OCI-LY3 (cell line): ENCODE results near the gene TRAF3IP3.
A peak's percentile ranks its signal among the peaks of the same experiment; 100 is the strongest.

Experiments
- H2AFZ ChIP-seq: fragments of 200-600, 300-600 bp; shearing (Covaris generic); 2 replicates; pipeline ENCODE4 v1.6.0; 2014; ENCODE audit warnings: antibody characterized with exemption, low read depth, low read length
- H3K27ac ChIP-seq: fragments of 200-600, 300-600 bp; sonication (generic); 2 replicates; pipeline ENCODE4 v1.5.1; 2014; ENCODE audit warnings: mild to moderate bottlenecking, low read length, moderate library complexity, mixed read lengths
- H3K27me3 ChIP-seq: fragments of 200-600, 300-600 bp; sonication (generic); 2 replicates; pipeline ENCODE4 v1.6.1; 2014; ENCODE audit warnings: low read depth, low read length, mixed read lengths
- H3K36me3 ChIP-seq: fragments of 200-600, 300-600 bp; sonication (generic); replicated peaks from 2 replicates; pipeline ENCODE3; 2014; ENCODE audit warnings: low read depth, low read length, mixed read lengths
- H3K4me1 ChIP-seq: fragments of 300-600, 200-600 bp; sonication (generic); 2 replicates; pipeline ENCODE4 v1.6.1; 2014; ENCODE audit warnings: low read length, mixed read lengths
- H3K4me2 ChIP-seq: fragments of 200-600, 300-600 bp; sonication (generic); 2 replicates; pipeline ENCODE4 v1.6.1; 2014; ENCODE audit warnings: low read length, mixed read lengths
- H3K4me3 ChIP-seq: fragments of 300-600, 200-600 bp; sonication (generic); 2 replicates; pipeline ENCODE4 v1.5.1; 2014; ENCODE audit warnings: antibody characterized with exemption, mild to moderate bottlenecking, low read length, moderate library complexity
- H3K79me2 ChIP-seq: fragments of 300-600, 200-600 bp; shearing (Covaris generic); 2 replicates; pipeline ENCODE4 v1.6.1; 2014; ENCODE audit warnings: mild to moderate bottlenecking, low read length, mixed read lengths
- H3K9ac ChIP-seq: fragments of 300-600, 200-600 bp; shearing (Covaris generic); 2 replicates; pipeline ENCODE4 v1.6.0; 2014; ENCODE audit warnings: mild to moderate bottlenecking, low read length, moderate library complexity
- H3K9me3 ChIP-seq: fragments of 200-600, 300-600 bp; shearing (Covaris generic); 2 replicates; pipeline ENCODE4 v1.6.1; 2014; ENCODE audit warnings: low read length, mixed read lengths; ENCODE audit not compliant: insufficient read depth
- H4K20me1 ChIP-seq: fragments of 200-600, 300-600 bp; sonication (generic); 2 replicates; pipeline ENCODE4 v1.6.1; 2016; ENCODE audit warnings: low read length, mixed read lengths; ENCODE audit not compliant: insufficient read depth
- EZH2phosphoT487 ChIP-seq: fragments of 200-600 bp; shearing (Covaris generic); IDR thresholded peaks from 2 replicates; pipeline ENCODE4 v1.6.1; 2018; ENCODE audit warnings: antibody characterized with exemption, mixed run types, low read depth
- TF ChIP-seq, protein P1 (sequence below): fragments of 200-600, 300-600 bp; sonication (generic); IDR thresholded peaks from 2 replicates; pipeline ENCODE4 v1.5.1; 2014; ENCODE audit warnings: antibody characterized with exemption, low read length, low read depth

Gene TRAF3IP3

DNA sequence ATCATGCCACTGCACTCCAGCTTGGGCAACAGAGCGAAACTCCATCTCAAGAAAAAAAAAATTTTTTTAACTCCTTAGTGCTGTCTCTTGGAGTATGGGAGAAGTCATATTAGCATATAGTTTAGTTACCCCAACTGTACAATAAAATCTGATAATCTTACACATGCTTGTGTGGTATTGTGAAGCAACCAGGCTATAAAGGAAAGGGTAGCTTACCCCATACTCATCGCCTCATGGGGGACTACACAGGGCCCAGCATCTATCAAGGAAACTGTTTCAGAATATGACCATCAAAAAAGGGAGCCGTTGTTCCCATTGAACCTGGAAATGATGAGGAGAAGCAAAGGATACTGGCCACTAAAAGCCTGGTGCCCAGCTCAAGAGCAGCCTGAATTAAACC, 3.0 kb upstream of the TRAF3IP3 start:
- no peaks in the 10 kb centered on the region for H4K20me1 ChIP-seq
- no peaks in the 10 kb centered on the region for H3K36me3 ChIP-seq
- H3K4me1 ChIP-seq: peaks cover 82% of the 10 kb centered on the region
- H3K9ac ChIP-seq: no peak overlapping the region
- no peak for TF ChIP-seq EZH2phosphoT487
- TF ChIP-seq, protein P1, sequence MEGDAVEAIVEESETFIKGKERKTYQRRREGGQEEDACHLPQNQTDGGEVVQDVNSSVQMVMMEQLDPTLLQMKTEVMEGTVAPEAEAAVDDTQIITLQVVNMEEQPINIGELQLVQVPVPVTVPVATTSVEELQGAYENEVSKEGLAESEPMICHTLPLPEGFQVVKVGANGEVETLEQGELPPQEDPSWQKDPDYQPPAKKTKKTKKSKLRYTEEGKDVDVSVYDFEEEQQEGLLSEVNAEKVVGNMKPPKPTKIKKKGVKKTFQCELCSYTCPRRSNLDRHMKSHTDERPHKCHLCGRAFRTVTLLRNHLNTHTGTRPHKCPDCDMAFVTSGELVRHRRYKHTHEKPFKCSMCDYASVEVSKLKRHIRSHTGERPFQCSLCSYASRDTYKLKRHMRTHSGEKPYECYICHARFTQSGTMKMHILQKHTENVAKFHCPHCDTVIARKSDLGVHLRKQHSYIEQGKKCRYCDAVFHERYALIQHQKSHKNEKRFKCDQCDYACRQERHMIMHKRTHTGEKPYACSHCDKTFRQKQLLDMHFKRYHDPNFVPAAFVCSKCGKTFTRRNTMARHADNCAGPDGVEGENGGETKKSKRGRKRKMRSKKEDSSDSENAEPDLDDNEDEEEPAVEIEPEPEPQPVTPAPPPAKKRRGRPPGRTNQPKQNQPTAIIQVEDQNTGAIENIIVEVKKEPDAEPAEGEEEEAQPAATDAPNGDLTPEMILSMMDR: no peak
- no peak overlapping the region for H3K27ac ChIP-seq
- H3K9me3 ChIP-seq: no peaks in the 10 kb centered on the region
- no peak overlapping the region for H3K4me3 ChIP-seq
- peaks cover 12% of the 10 kb centered on the region; the same call in 1 of the 2 replicates for H3K79me2 ChIP-seq
- no peaks in the 10 kb centered on the region for H3K27me3 ChIP-seq
- no peak overlapping the region for H2AFZ ChIP-seq
- H3K4me2 ChIP-seq: no peak overlapping the region

DNA sequence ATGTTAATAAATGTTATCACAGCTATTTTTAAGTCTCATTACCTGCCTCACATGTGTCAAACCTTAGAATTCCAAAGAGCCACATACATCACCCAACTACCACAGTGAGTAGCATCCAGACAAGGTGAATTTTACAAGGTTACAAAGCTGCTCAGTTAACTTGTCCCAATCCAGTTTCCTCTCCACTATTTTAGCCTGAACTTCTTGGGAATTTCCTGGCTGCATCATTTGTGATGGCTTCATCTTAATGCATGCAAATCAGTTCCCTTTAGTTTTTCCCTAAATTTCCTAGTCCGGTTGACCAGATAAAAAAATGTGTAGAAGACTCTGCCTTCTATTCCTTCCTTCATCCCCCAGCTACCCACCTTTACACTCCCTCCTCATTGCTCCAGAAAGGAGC, 597 bp upstream of the TRAF3IP3 start:
- H4K20me1 ChIP-seq: no peaks in the 10 kb centered on the region
- H3K9me3 ChIP-seq: no peaks in the 10 kb centered on the region
- peak overlapping the region; percentile 88 for H3K27ac ChIP-seq
- peak overlapping the region; percentile 86 for H3K9ac ChIP-seq
- peak overlapping the region; percentile 80 for H3K4me3 ChIP-seq
- H3K4me2 ChIP-seq: peak overlapping the region; percentile 98
- peak overlapping the region; percentile 91 for H2AFZ ChIP-seq
- H3K27me3 ChIP-seq: no peaks in the 10 kb centered on the region
- TF ChIP-seq EZH2phosphoT487: no peak
- TF ChIP-seq, protein P1: no peak
- H3K4me1 ChIP-seq: peaks cover 67% of the 10 kb centered on the region
- peaks cover 6% of the 10 kb centered on the region for H3K36me3 ChIP-seq
- peaks cover 12% of the 10 kb centered on the region; the same call in 1 of the 2 replicates for H3K79me2 ChIP-seq

DNA sequence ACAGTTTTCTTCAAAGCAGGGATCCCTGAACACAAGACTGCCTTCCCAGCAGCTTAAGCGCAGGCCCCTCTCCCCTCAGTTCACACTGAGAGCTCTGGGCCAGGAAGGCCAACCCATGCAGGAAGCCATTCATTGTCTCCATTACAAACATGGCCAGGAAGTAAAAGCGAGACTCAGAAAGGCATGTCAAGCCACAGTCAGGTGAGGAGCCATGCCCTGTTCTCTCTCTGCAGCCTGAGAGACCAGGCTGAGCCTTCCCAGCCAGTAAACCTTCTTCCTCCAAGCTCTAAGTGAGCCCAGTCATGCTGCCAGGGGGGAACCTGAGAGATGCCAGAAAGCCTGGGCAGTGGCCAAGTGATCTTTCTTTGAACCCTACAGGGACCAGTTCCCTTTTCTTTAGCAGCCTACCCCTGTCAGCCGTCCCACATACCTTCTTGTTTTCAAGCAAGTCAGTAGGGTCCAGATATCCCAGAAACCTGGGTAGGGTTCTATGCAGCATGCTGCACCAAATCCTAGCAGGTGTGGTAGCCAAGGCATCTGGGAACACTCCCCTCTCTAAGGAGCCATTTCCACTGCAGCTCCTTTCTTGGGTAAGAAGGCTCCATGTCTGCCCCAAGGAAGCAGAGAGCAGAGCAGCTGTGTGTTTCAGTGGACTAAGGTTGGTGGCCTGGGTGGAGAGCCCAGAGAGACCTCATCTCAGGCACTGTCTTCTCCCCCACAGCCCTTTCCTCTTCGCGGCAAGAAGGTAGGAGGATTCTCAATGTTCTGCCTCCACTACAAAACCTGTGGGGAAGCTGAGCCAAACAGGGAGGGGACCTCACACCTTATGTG, 977 bp downstream of the TRAF3IP3 start:
- no peak for TF ChIP-seq EZH2phosphoT487
- TF ChIP-seq, protein P1: no peak
- Histone ChIP-seq H3K4me3 (peak overlapping the region; percentile 80), H2AFZ (peak overlapping the region; percentile 17; the same call in 1 of the 2 replicates), H4K20me1 (no peaks in the 10 kb centered on the region), H3K27me3 (no peaks in the 10 kb centered on the region), H3K27ac (peak overlapping the region; percentile 88), H3K4me2 (peak overlapping the region; percentile 98), H3K9ac (peak overlapping the region; percentile 86), H3K36me3 (peaks cover 15% of the 10 kb centered on the region), H3K4me1 (peaks cover 55% of the 10 kb centered on the region), H3K79me2 (peaks cover 12% of the 10 kb centered on the region; the same call in 1 of the 2 replicates), H3K9me3 (no peaks in the 10 kb centered on the region)

DNA sequence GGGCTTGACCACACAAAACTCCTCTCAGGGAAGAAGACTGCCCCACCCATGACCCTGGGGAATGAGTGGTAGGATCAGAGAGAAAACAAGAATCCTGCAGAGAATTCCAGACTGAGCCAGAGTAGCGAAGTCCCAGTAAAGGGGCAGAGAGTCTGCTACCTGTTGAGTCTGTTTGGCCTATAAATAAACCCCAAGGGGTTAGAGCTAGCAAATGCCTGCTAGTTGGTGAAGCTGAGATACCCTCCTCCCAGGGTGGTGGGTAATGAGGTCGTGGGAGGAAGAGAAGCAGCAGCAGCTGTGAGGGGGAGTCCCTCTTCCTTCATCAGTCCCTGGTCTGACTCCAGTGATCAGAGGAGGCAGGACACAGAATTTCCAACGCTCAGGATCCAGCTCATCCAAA, 2.5 kb downstream of the TRAF3IP3 start:
- Histone ChIP-seq H3K4me1 (peaks cover 53% of the 10 kb centered on the region), H3K79me2 (peaks cover 12% of the 10 kb centered on the region; the same call in 1 of the 2 replicates), H2AFZ (no peak overlapping the region), H3K27me3 (no peaks in the 10 kb centered on the region), H3K4me3 (no peak overlapping the region), H3K9ac (no peak overlapping the region), H3K9me3 (no peaks in the 10 kb centered on the region), H3K36me3 (peaks cover 24% of the 10 kb centered on the region), H3K27ac (no peak overlapping the region), H4K20me1 (no peaks in the 10 kb centered on the region), H3K4me2 (no peak overlapping the region)
- TF ChIP-seq EZH2phosphoT487: no peak
- TF ChIP-seq, protein P1: no peak
